HG02884 (cell line): ENCODE data around the gene FRMD4A.
"Not testable (repeated sequence)": the region's sequence is repeated elsewhere in the genome, so short reads cannot be mapped to it uniquely, and the experiment has no call there.

ENCODE experiments used
- ATAC-seq: cut with Tn5 transposase; IDR thresholded peaks from one replicate; pipeline ENCODE4 v1.9.1; 2021; ENCODE audit warnings: mild to moderate bottlenecking, moderate library complexity; ENCODE audit not compliant: unreplicated experiment

The FRMD4A gene

GRCh38 chr10:13734151-13734550 lies 596.6 kb downstream of the FRMD4A start:
- no peak for ATAC-seq

DNA sequence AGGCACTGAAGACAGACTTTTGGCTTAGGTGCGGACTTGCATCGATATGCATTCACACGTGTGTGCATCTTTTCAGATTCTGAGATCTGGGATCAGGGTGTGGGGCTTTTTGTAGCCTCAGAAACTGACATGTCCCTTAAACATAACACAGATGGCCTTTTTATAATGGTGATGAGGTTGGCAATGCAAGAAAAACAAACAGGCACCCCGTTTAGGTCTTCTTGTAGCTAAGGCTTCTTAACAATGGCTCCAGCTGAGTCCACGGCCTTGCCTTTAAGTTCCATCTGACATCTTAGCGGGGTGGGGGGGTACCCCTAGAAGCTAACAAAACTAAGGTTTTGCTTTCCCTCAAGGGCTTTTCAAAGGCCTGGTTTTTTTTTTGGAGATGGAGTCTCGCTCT lies 597.7 kb downstream of the FRMD4A start:
- ATAC-seq, result no peak

GRCh38 chr10:13732465-13732881 lies 598.3 kb downstream of the FRMD4A start:
- no peak for ATAC-seq

- ATAC-seq, result no peak
These were observed 598.9 kb downstream of the FRMD4A start for GRCh38 chr10:13731799-13732198.

DNA sequence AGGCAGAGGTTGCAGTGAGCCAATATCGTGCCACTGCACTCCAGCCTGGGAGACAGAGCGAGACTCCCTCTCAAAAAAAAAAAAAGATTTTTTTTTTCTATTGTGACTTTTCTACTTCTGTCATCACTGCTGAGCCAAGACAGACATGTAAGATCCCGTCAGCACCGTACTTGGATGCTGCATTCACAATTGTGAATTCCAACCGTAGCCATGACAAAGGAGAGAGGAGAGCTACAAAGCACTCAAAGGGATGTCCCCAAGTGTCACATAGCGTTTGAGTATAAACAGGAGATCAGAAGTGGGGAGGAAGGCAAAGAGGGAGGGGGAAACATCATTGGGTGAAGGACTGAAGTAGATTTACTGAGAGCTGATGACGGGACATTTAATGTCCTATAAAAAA lies 599.8 kb downstream of the FRMD4A start:
- no peak for ATAC-seq

- ATAC-seq, result no peak
These were observed 600.4 kb downstream of the FRMD4A start for GRCh38 chr10:13730306-13730652.

- no peak for ATAC-seq
These were observed 601.0 kb downstream of the FRMD4A start for GRCh38 chr10:13729586-13730305.

GRCh38 chr10:13728898-13729535 lies 601.7 kb downstream of the FRMD4A start:
- no peak for ATAC-seq

DNA sequence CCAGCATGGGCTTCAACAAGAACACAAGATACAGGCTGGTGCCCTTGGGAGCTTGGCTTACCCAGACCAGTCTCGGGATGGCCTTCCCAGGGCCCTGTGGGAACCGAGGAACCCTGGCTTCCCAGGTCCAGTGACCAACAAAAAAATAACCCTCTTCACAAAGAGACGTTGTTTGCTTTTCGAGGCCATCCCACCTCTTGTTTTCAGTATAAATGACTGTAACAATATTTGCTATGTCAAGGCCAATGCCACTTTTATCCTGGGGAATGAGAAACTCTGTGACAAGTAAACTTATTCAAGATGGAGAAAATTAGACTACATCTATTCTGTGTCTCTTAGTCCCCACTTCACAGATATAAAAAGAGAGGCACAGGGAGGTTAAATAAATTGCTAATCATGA lies 605.1 kb downstream of the FRMD4A start:
- no peak for ATAC-seq

- ATAC-seq, result no peak
These were observed 606.2 kb downstream of the FRMD4A start for GRCh38 chr10:13724484-13724883.

- ATAC-seq, result no peak
These were observed 607.7 kb downstream of the FRMD4A start for GRCh38 chr10:13722747-13723653.

DNA sequence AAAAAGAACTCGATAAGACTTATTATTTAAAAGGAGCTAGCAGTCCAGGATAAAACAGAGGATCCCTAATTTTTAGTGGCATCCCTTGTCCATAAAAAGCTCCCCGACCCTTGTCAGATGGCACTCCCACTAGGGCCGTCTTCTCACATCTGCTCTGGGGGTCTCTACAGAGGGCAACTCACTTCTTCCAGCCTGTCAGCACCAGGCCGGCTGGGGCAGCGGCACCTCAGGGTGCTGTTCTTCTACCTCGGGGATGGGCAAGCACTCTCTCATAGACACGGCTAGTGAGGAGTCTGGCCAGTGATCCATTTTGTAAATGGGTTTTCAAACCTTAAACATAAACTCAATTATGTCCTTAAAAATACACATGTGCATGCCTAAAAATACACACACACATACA lies 609.2 kb downstream of the FRMD4A start:
- no peak for ATAC-seq

DNA sequence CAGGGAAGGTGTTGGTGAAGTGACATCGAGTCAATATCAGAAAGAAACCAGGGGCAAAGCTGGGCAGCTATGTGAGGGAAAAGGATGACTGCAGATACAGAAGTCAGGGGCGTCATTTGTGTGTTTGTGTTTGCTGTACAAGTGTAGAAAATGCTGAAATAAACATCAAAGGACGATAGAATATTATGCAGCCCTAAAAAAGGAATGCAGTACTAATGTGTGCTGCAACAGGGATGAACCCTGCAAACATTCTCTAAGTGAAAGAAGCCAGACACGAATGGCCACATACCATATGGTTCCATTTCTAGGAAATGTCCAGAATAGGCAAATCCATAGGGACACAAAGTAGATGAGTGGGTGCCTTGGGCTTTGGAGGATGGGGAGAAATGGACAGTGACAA lies 610.0 kb downstream of the FRMD4A start:
- ATAC-seq, result no peak

- ATAC-seq, result no peak
These were observed 611.3 kb downstream of the FRMD4A start for GRCh38 chr10:13719425-13719824.

- no peak for ATAC-seq
These were observed 611.9 kb downstream of the FRMD4A start for GRCh38 chr10:13718820-13719219.

- no peak for ATAC-seq
These were observed 612.6 kb downstream of the FRMD4A start for GRCh38 chr10:13717936-13718772.

- no peak for ATAC-seq
These were observed 613.2 kb downstream of the FRMD4A start for GRCh38 chr10:13717571-13717935.

DNA sequence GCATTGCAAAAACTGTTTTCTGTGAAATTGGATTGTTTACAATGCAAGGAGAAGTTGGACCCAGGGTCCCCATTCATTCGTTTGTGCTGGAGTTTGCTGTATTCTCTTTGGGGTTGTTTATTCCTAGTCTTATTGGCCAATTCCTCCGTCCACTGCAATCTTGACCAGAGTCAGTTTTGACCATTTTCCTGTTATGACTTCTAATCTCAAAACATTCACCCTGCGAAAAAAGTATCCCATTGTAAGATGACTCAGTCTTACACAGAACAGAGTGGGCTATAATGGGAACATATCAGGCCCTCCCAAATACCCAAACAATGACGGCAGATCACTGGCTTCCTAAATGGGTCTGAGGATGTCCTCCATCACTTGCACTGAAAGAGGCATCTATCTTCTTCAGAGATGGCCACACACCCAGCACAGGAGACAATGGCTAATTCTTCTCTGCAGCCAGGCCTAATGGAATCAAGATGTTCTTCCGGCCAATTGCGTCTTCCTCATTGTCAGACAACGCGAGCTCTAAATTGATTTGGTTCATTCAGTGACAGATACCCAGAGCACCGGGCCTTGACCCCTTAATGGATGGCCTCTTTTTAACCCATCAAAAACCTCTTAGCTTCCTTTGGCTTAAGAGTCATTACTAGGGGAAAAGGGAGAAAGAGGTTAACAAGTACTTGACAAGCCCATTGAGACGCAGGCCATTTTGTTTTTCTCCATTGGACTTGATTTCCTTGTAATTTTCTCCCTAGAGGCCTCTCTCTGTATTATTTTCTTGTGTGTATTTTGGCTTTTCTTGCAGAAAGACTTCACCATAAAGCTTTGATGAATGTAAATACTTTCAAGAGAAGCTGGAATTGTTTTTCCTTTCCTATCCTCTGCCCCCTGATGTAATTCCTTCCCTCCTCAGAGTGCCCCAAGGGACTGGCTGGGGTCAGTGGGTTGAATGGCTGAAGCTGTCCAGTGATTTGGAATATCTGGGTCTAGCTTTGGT lies 614.3 kb downstream of the FRMD4A start:
- ATAC-seq, result no peak

- ATAC-seq, result not testable (repeated sequence)
These were observed 615.1 kb downstream of the FRMD4A start for GRCh38 chr10:13715596-13715995.

GRCh38 chr10:13715100-13715499 lies 615.6 kb downstream of the FRMD4A start:
- ATAC-seq, result no peak
